Spleen (tissue), 11 donors: ENCODE measurements around the gene SSTR4. TPM values are rescaled to one million over a fixed set of nuclear protein-coding genes. Genes with fewer than 3 reads are reported as not detected.

Experiments
- DNase-seq: peaks from one replicate; pipeline ENCODE4 v3.0.0-alpha.2; 2020
- H3K27ac ChIP-seq, 8 donors: fragments of 200-600 bp; sonication (generic) in 7 of 8; 1 replicate in 4 of 8; 2 replicates in 4 of 8; pipeline versions ENCODE4 v1.5.0 to v1.8.0; 2016 to 2021; ENCODE audit warnings: inconsistent platforms in 4 of 8, mild to moderate bottlenecking in 4 of 8, moderate library complexity in 1 of 8
- H3K27me3 ChIP-seq, 7 donors: fragments of 200-600 bp; sonication (generic) in 6 of 7; replicated peaks in 1 of 7; 1 replicate in 4 of 7; 2 replicates in 3 of 7; pipeline versions ENCODE4 v1.5.0 to v1.8.0; 2016 to 2021; ENCODE audit warnings: inconsistent platforms in 3 of 7, mild to moderate bottlenecking in 1 of 7
- H3K36me3 ChIP-seq, 6 donors: fragments of 200-600 bp; sonication (generic) in 5 of 6; 1 replicate in 4 of 6; 2 replicates in 2 of 6; pipeline versions ENCODE4 v1.5.0 to v1.8.0; 2016 to 2021; ENCODE audit warnings: inconsistent platforms in 2 of 6
- H3K4me1 ChIP-seq, 6 donors: fragments of 200-600 bp; sonication (generic) in 5 of 6; 1 replicate in 3 of 6; 2 replicates in 3 of 6; pipeline versions ENCODE4 v1.5.0 to v1.8.0; 2016 to 2021; ENCODE audit warnings: inconsistent platforms in 3 of 6
- H3K4me3 ChIP-seq, 8 donors: fragments of 200-600 bp; sonication (generic) in 7 of 8; 1 replicate in 4 of 8; 2 replicates in 4 of 8; pipeline versions ENCODE4 v1.5.0 to v1.8.0; 2016 to 2021; ENCODE audit warnings: inconsistent platforms in 4 of 8, mild to moderate bottlenecking in 4 of 8, moderate library complexity in 2 of 8
- H3K9me3 ChIP-seq, 8 donors: fragments of 200-600 bp; sonication (generic) in 7 of 8; 1 replicate in 4 of 8; 2 replicates in 4 of 8; pipeline versions ENCODE4 v1.5.0 to v1.8.0; 2016 to 2021; ENCODE audit warnings: inconsistent platforms in 4 of 8
- CTCF ChIP-seq, 11 experiments: fragments of 200-600 bp in 7 of 11; fragments of 450-650 bp in 4 of 11; sonication (generic) in 4 of 11; IDR thresholded peaks in 8 of 11; conservative IDR thresholded peaks in 3 of 11; 1 replicate in 7 of 11; 2 replicates in 4 of 11; pipeline versions ENCODE4 v1.4.0 to v1.8.0; 2016 to 2021; ENCODE audit warnings: antibody characterized with exemption in 11 of 11, inconsistent platforms in 4 of 11, mild to moderate bottlenecking in 1 of 11
- POLR2A ChIP-seq, 3 donors: fragments of 450-650 bp; IDR thresholded peaks; one replicate each; pipeline ENCODE4 v1.5.1; 2017; ENCODE audit warnings: antibody characterized with exemption in 3 of 3, mild to moderate bottlenecking in 1 of 3
- POLR2AphosphoS5 ChIP-seq, 3 donors: sonication (generic); formaldehyde crosslinking; IDR thresholded peaks; one replicate each; pipeline ENCODE4 v1.5.1; 2017; ENCODE audit warnings: antibody characterized with exemption in 3 of 3
- WGBS, 5 donors: extraction: QIAGEN DNeasy Blood & Tissue Kit in 3 of 5; methylation state at CpG; one replicate each; pipeline versions ENCODE4 v1.1.5 to v1.1.7; 2013 to 2018; 5-methylcytosine and 5-hydroxymethylcytosine counted together
- intact Hi-C: fragments of 100-400 bp; cut with DNase I; formaldehyde crosslinking; loops from one replicate; pipeline ENCODE4 v1.15.0; 2023; ENCODE audit warnings: low total_unique reads
- polyA plus RNA-seq, 3 donors: library from polyadenylated mRNA; stranded (reverse); fragments of 200-250 nt; gene quantifications; one replicate each; pipeline ENCODE4 v1.2.1, GENCODE V29; 2013
- total RNA-seq, 7 donors: library from RNA; depleted of rRNA in 3 of 7; stranded (reverse); fragments of >200 nt in 3 of 7; fragmentation: NEBNext Ultra II Directional in 4 of 7; extraction: Animal tissue kit (Norgen Biotek cat#: 25700) in 4 of 7; gene quantifications; one replicate each; pipeline versions ENCODE4 v1.1.0 to v1.2.1, GENCODE V29; 2016 to 2021
- donor health status: healthy with polysubstance abuse.
- donor health status: DM: no; HTN: no; CAD: no; lungs with moderate emphysema.
- donor health status: DM: no; HTN: no; CAD: no.
- donor health status: Bipolar disorder and iron deficiency.
- donor health status: healthy.
- donor health status: DM: no; HTN: no; CAD: no.
- donor health status: DM: yes; HTN: yes; CAD: no.

The SSTR4 gene
- total and polyA plus RNA-seq, 10 donors: not detected

- Histone ChIP-seq H3K4me3 (no peak overlapping the region), H3K4me1 (peaks cover 5 to 29% (median 18%) of the 10 kb centered on the region in 6 donors), H3K27ac (peak overlapping the region in 2 of 8 donors; percentile 49 to 52), H3K27me3 (no peaks in the 10 kb centered on the region), H3K36me3 (no peaks in the 10 kb centered on the region), H3K9me3 (no peaks in the 10 kb centered on the region)
- intact Hi-C loops: no loop called here
- DNase-seq: no peak
- TF ChIP-seq CTCF (IDR thresholded peaks at IDR 0.05 in 8 of 11, conservative IDR thresholded peaks at IDR 0.05 in 3 of 11): no peak
- TF ChIP-seq POLR2A (IDR thresholded peaks at IDR 0.05): no peak
- no peak for TF ChIP-seq POLR2AphosphoS5 (IDR thresholded peaks at IDR 0.05)
These were observed 27.5 kb downstream of the SSTR4 start for GRCh38 chr20:23062632-23063031.

GRCh38 chr20:23063168-23063567 is 28.1 kb downstream of the SSTR4 start:
- no peak for TF ChIP-seq POLR2A (IDR thresholded peaks at IDR 0.05)
- TF ChIP-seq CTCF (IDR thresholded peaks at IDR 0.05 in 8 of 11, conservative IDR thresholded peaks at IDR 0.05 in 3 of 11): no peak
- TF ChIP-seq POLR2AphosphoS5 (IDR thresholded peaks at IDR 0.05): no peak
- H3K27me3 ChIP-seq: no peaks in the 10 kb centered on the region
- no peaks in the 10 kb centered on the region for H3K36me3 ChIP-seq
- H3K9me3 ChIP-seq: no peaks in the 10 kb centered on the region
- peaks cover 5 to 29% (median 18%) of the 10 kb centered on the region in 6 donors for H3K4me1 ChIP-seq
- no peak overlapping the region for H3K27ac ChIP-seq
- WGBS, 5 donors: 82 to 91% (median 89%) methylated on average over 3 of the region's 3 CpGs
- H3K4me3 ChIP-seq: no peak overlapping the region
- intact Hi-C loops: no loop called here
- no peak for DNase-seq

- H3K4me3 ChIP-seq: no peak overlapping the region
- H3K4me1 ChIP-seq: peaks cover 5 to 29% (median 18%) of the 10 kb centered on the region in 6 donors
- H3K27ac ChIP-seq: no peak overlapping the region
- H3K9me3 ChIP-seq: no peaks in the 10 kb centered on the region
- no peak for DNase-seq
- intact Hi-C loops: no loop called here
- WGBS, 5 donors: 38 to 58% (median 44%) methylated on average over 2 of the region's 2 CpGs
- no peaks in the 10 kb centered on the region for H3K36me3 ChIP-seq
- TF ChIP-seq POLR2A (IDR thresholded peaks at IDR 0.05) (no peak), CTCF (IDR thresholded peaks at IDR 0.05 in 8 of 11, conservative IDR thresholded peaks at IDR 0.05 in 3 of 11) (no peak), POLR2AphosphoS5 (IDR thresholded peaks at IDR 0.05) (no peak)
- H3K27me3 ChIP-seq: no peaks in the 10 kb centered on the region
These were observed 28.5 kb downstream of the SSTR4 start for GRCh38 chr20:23063581-23063980.

- WGBS, 5 donors: 80 to 90% (median 85%) methylated on average over 9 of the region's 9 CpGs
- no peak overlapping the region for H3K4me3 ChIP-seq
- peaks cover 0 to 19% (median 9%) of the 10 kb centered on the region in 6 donors for H3K4me1 ChIP-seq
- H3K27me3 ChIP-seq: no peaks in the 10 kb centered on the region
- intact Hi-C loops: no loop called here
- no peak overlapping the region for H3K27ac ChIP-seq
- no peaks in the 10 kb centered on the region for H3K9me3 ChIP-seq
- TF ChIP-seq CTCF (IDR thresholded peaks at IDR 0.05 in 8 of 11, conservative IDR thresholded peaks at IDR 0.05 in 3 of 11) (no peak), POLR2A (IDR thresholded peaks at IDR 0.05) (no peak), POLR2AphosphoS5 (IDR thresholded peaks at IDR 0.05) (no peak)
- H3K36me3 ChIP-seq: no peaks in the 10 kb centered on the region
- DNase-seq: no peak
These were observed 30.4 kb downstream of the SSTR4 start for GRCh38 chr20:23065266-23066201.
